ENCODE results near the gene APBA3.

Gene APBA3

GRCh38 chr19:3740431-3740830 is 21.1 kb downstream of the APBA3 start:
- FAIRE-seq, result no peak
- TF ChIP-seq CTCF (IDR thresholded peaks at IDR 0.05; ENCODE audit: insufficient read depth, missing control alignments), result no peak
- DNase-seq (ENCODE audit: insufficient read length, low spot score), result no peak

GRCh38 chr19:3738477-3739220 is 22.8 kb downstream of the APBA3 start:
- DNase-seq (ENCODE audit: insufficient read length, low spot score) (no peak), FAIRE-seq (no peak)
- TF ChIP-seq CTCF (IDR thresholded peaks at IDR 0.05; ENCODE audit: insufficient read depth, missing control alignments), result no peak

GRCh38 chr19:3737487-3738205 is 23.8 kb downstream of the APBA3 start:
- TF ChIP-seq CTCF (IDR thresholded peaks at IDR 0.05; ENCODE audit: insufficient read depth, missing control alignments), result no peak
- no peak for DNase-seq (ENCODE audit: insufficient read length, low spot score)
- FAIRE-seq, result no peak

DNA sequence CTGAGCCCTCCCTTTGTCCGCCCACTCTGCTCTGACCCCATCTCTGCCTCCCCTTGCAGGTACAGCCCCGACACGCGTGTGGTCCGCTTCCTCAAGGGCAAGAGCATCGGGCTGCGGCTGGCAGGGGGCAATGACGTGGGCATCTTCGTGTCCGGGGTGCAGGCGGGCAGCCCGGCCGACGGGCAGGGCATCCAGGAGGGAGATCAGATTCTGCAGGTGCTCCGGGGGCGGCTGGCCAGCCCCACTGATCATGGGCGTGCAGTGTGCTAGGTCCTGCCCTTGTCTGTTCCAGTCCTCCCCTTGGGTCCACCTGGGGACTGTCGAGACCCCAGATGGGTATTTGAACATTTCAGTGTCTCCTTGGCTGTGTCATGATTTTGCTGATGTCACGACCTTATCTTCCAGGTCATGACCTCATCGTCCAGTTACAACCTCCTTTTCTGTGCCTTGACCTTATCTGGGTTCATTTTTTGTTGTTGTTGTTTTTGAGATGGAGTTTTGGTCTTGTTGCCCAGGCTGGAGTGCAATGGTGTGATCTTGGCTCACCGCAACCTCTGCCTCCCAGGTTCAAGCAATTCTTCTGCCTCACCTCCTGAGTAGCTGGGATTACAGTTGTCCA is 25.3 kb downstream of the APBA3 start:
- no peak for DNase-seq (ENCODE audit: insufficient read length, low spot score)
- no peak for TF ChIP-seq CTCF (IDR thresholded peaks at IDR 0.05; ENCODE audit: insufficient read depth, missing control alignments)
- FAIRE-seq, result no peak

GRCh38 chr19:3734310-3734600 is 27.2 kb downstream of the APBA3 start:
- no peak for FAIRE-seq

DNA sequence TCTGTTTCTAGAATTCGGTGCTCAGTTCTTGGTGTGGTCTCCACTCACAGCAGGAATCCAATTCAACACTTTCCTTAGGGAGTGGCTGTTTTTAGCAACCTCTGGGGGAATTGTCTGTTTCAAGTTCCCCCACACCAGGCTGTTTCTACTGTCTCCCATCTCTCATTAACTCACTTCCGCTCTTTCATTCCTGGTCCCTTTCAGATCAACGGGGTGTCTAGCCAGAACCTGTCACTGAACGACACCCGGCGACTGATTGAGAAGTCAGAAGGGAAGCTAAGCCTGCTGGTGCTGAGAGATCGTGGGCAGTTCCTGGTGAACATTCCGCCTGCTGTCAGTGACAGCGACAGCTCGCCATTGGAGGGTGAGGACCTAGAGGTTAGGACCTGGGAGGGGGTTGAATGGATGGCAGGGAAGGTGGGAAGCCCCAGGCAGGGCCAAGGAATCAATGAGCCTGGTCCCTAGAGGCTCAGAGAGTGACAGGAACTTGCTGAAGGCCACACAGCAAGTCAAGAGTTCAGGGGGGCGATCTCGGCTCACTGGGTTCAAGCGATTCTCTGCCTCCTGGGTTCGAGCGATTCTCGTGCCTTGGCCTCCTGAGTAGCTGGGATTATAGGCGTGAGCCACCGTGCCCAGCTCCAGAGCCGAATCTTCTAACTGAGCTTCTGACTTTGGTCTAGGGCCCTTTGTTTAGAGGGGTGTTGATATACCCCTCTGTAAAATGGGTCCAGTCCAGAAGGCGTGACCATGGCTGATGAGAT is 27.8 kb downstream of the APBA3 start:
- no peak for TF ChIP-seq CTCF (IDR thresholded peaks at IDR 0.05; ENCODE audit: insufficient read depth, missing control alignments)
- no peak for DNase-seq (ENCODE audit: insufficient read length, low spot score)
- FAIRE-seq, result no peak

More at GRCh38 chr19:3734310-3734600, 27.2 kb downstream of the APBA3 start:
- DNase-seq (ENCODE audit: insufficient read length, low spot score), result no peak
- no peak for TF ChIP-seq CTCF (IDR thresholded peaks at IDR 0.05; ENCODE audit: insufficient read depth, missing control alignments)
